ENCODE results near the gene IFT22. TPM values are rescaled to one million over a fixed set of nuclear protein-coding genes. Genes with fewer than 3 reads are reported as not detected.

IFT22 gene
- polyA plus RNA-seq, 1 of the 3 experiments (the other 2 are of a cell fraction), result 66.7 TPM

GRCh38 chr7:101303102-101303701 is 18.4 kb downstream of the IFT22 start:
- Histone ChIP-seq H3K36me3 (replicated peaks in 1 of 2; ENCODE audit: control insufficient read depth in 1 of 2, insufficient read depth in 2 of 2, low read length in 1 of 2) (peaks cover 0 to 6% of the 10 kb centered on the region in 2 experiments), H3K27ac (ENCODE audit: low read depth in 2 of 2, low read length in 1 of 2) (no peak overlapping the region), H3K9me2 (no peaks in the 10 kb centered on the region), H3K27me3 (ENCODE audit: insufficient read depth) (peaks cover 41% of the 10 kb centered on the region), H3K79me2 (ENCODE audit: insufficient read depth) (no peaks in the 10 kb centered on the region), H3K9ac (no peak overlapping the region), H4K20me1 (ENCODE audit: insufficient read depth) (no peaks in the 10 kb centered on the region), H3K9me3 (peaks cover 11% of the 10 kb centered on the region), H3K4me2 (no peak overlapping the region), H3K4me1 (ENCODE audit: control insufficient read depth in 1 of 2, insufficient read depth in 2 of 2, low read depth in 1 of 2, low read length in 1 of 2) (no peaks in the 10 kb centered on the region; a peak in 1 of 4 replicates), H2AFZ (ENCODE audit: low read depth) (no peak overlapping the region), H3K4me3 (ENCODE audit: low read depth in 2 of 2, low read length in 1 of 2) (no peak overlapping the region), H3F3A (replicated peaks; ENCODE audit: insufficient read depth) (no peaks in the 10 kb centered on the region)
- no peak for TF ChIP-seq GATA2 (CRISPR knock-in tag; IDR thresholded peaks at IDR 0.05)
- TF ChIP-seq YY1 (IDR thresholded peaks at IDR 0.05; ENCODE audit: low read depth), result no peak
- no peak for TF ChIP-seq SIN3A (IDR thresholded peaks at IDR 0.05; ENCODE audit: borderline replicate concordance, low read depth, low read length)
- no peak for TF ChIP-seq MXI1 (IDR thresholded peaks at IDR 0.05; ENCODE audit: low read depth, low read length)
- TF ChIP-seq ELF1 (IDR thresholded peaks at IDR 0.05), result no peak
- ChIA-PET CTCF (interaction anchor here (1.0 to 1.2 kb wide), 3 partner anchors 12 to 205 kb away, joined by 3 to 4 read pairs (median 3); no protein-coding TSS in a partner anchor), POLR2A (no interaction called here)
- peak; percentile 56 for DNase-seq
- 35% methylated on average over 17 of the region's 40 CpGs for WGBS (ENCODE audit: low lambda C conversion rate)

- no peaks in the 10 kb centered on the region for H3K79me2 ChIP-seq (ENCODE audit: insufficient read depth)
- H3F3A ChIP-seq (replicated peaks; ENCODE audit: insufficient read depth), result no peaks in the 10 kb centered on the region
- peak; percentile 44 for DNase-seq
- peaks cover 11% of the 10 kb centered on the region for H3K9me3 ChIP-seq
- H3K27me3 ChIP-seq (ENCODE audit: insufficient read depth), result peaks cover 43% of the 10 kb centered on the region
- no peaks in the 10 kb centered on the region; a peak in 1 of 4 replicates for H3K4me1 ChIP-seq (ENCODE audit: control insufficient read depth in 1 of 2, insufficient read depth in 2 of 2, low read depth in 1 of 2, low read length in 1 of 2)
- H3K9ac ChIP-seq, result no peak overlapping the region
- no peak overlapping the region for H3K4me3 ChIP-seq (ENCODE audit: low read depth in 2 of 2, low read length in 1 of 2)
- ChIA-PET POLR2A (no interaction called here), CTCF (interaction anchor here (1.0 to 1.6 kb wide), 5 partner anchors 13 to 205 kb away, joined by 3 to 4 read pairs (median 3); no protein-coding TSS in a partner anchor)
- 36% methylated on average over 31 of the region's 37 CpGs for WGBS (ENCODE audit: low lambda C conversion rate)
- H3K27ac ChIP-seq (ENCODE audit: low read depth in 2 of 2, low read length in 1 of 2), result no peak overlapping the region
- no peaks in the 10 kb centered on the region for H4K20me1 ChIP-seq (ENCODE audit: insufficient read depth)
- peaks cover 0 to 6% of the 10 kb centered on the region in 2 experiments for H3K36me3 ChIP-seq (replicated peaks in 1 of 2; ENCODE audit: control insufficient read depth in 1 of 2, insufficient read depth in 2 of 2, low read length in 1 of 2)
- no peaks in the 10 kb centered on the region for H3K9me2 ChIP-seq
- H2AFZ ChIP-seq (ENCODE audit: low read depth), result no peak overlapping the region
- no peak overlapping the region for H3K4me2 ChIP-seq
- TF ChIP-seq MXI1 (IDR thresholded peaks at IDR 0.05; ENCODE audit: low read depth, low read length) (no peak), JUND (IDR thresholded peaks at IDR 0.05) (no peak), IRF3 (IDR thresholded peaks at IDR 0.05; ENCODE audit: low read depth, low read length) (no peak), GATA2 (CRISPR knock-in tag; IDR thresholded peaks at IDR 0.05) (no peak), RXRA (IDR thresholded peaks at IDR 0.05; ENCODE audit: borderline replicate concordance, low read depth) (no peak), EP300 (IDR thresholded peaks at IDR 0.05; ENCODE audit: borderline replicate concordance in 1 of 2, low read depth in 1 of 2, low read length in 1 of 2) (no peak), MAX (IDR thresholded peaks at IDR 0.05; ENCODE audit: low read depth) (no peak), ZBTB33 (IDR thresholded peaks at IDR 0.05; ENCODE audit: borderline replicate concordance, low read depth) (no peak), NFIC (IDR thresholded peaks at IDR 0.05; ENCODE audit: borderline replicate concordance) (no peak), ELF1 (IDR thresholded peaks at IDR 0.05) (no peak), PBX3 (IDR thresholded peaks at IDR 0.05) (no peak), USF1 (IDR thresholded peaks at IDR 0.05; ENCODE audit: borderline replicate concordance, low read depth) (no peak), TCF12 (IDR thresholded peaks at IDR 0.05) (no peak), CTCF (IDR thresholded peaks at IDR 0.05) (no peak)
Measured at GRCh38 chr7:101302641-101303101, 18.9 kb downstream of the IFT22 start.

All from SK-N-SH (cell line).